Nephron progenitor cell (in vitro differentiated cells): Measurements from ENCODE around the gene ATAD3A.
A peak's percentile ranks its signal among the peaks of the same experiment; 100 is the strongest.
"Not testable (repeated sequence)": the region's sequence is repeated elsewhere in the genome, so short reads cannot be mapped to it uniquely, and the experiment has no call there.

Source experiments
- DNase-seq: peaks from one replicate; pipeline ENCODE4 v3.0.0; 2021
- H3K27ac Mint-ChIP-seq: 2 replicates; pipeline ENCODE4 v1.8.0; 2021; ENCODE audit warnings: mild to moderate bottlenecking, moderate library complexity, mixed read lengths
- H3K27me3 Mint-ChIP-seq: 2 replicates; pipeline ENCODE4 v1.8.0; 2021; ENCODE audit warnings: mild to moderate bottlenecking, low read depth, mixed read lengths; ENCODE audit not compliant: poor library complexity
- H3K36me3 Mint-ChIP-seq: 2 replicates; pipeline ENCODE4 v1.8.0; 2021; ENCODE audit warnings: low read depth, mixed read lengths
- H3K4me1 Mint-ChIP-seq: 2 replicates; pipeline ENCODE4 v1.8.0; 2021; ENCODE audit warnings: mixed read lengths
- H3K4me3 Mint-ChIP-seq: 2 replicates; pipeline ENCODE4 v1.8.0; 2021; ENCODE audit warnings: mild to moderate bottlenecking, moderate library complexity, mixed read lengths
- H3K9me3 Mint-ChIP-seq: 2 replicates; pipeline ENCODE4 v1.8.0; 2021; ENCODE audit warnings: mild to moderate bottlenecking, moderate library complexity, mixed read lengths
- CTCF ChIP-seq: fragments of 200-600 bp; sonication (generic); IDR thresholded peaks from 2 replicates; pipeline ENCODE4 v1.5.0; 2021; ENCODE audit warnings: antibody characterized with exemption

The ATAD3A gene

GRCh38 chr1:1511533-1512285 lies at the start of gene ATAD3A:
Gene ATAD3A (plus strand): TSS chr1:1512162. CDS start chr1:1512269, 107 bp downstream.
- peak; percentile 97 for DNase-seq
- H3K4me1 Mint-ChIP-seq: peaks cover 34% of the 10 kb centered on the region
- H3K27me3 Mint-ChIP-seq: no peaks in the 10 kb centered on the region
- H3K4me3 Mint-ChIP-seq: peak within 1 kb of the TSS; percentile 89
- H3K27ac Mint-ChIP-seq: peak within 1 kb of the TSS; percentile 95
- no peak for TF ChIP-seq CTCF
- no peaks in the 10 kb centered on the region for H3K36me3 Mint-ChIP-seq
- H3K9me3 Mint-ChIP-seq: no peaks in the 10 kb centered on the region

GRCh38 chr1:1462318-1462966 lies 49.5 kb upstream of the ATAD3A start:
- DNase-seq: no peak

GRCh38 chr1:1463312-1463711 lies 48.6 kb upstream of the ATAD3A start:
- H3K27ac Mint-ChIP-seq: no peak overlapping the region
- H3K9me3 Mint-ChIP-seq: peaks cover 4% of the 10 kb centered on the region
- no peaks in the 10 kb centered on the region for H3K27me3 Mint-ChIP-seq
- H3K36me3 Mint-ChIP-seq: no peaks in the 10 kb centered on the region
- DNase-seq: no peak
- TF ChIP-seq CTCF: no peak
- H3K4me3 Mint-ChIP-seq: no peak overlapping the region
- H3K4me1 Mint-ChIP-seq: no peaks in the 10 kb centered on the region

More at GRCh38 chr1:1462318-1462966, 49.5 kb upstream of the ATAD3A start:
- Mint-ChIP-seq H3K27ac (no peak overlapping the region), H3K4me3 (no peak overlapping the region), H3K4me1 (no peaks in the 10 kb centered on the region), H3K27me3 (no peaks in the 10 kb centered on the region), H3K9me3 (peaks cover 4% of the 10 kb centered on the region), H3K36me3 (no peaks in the 10 kb centered on the region)
- TF ChIP-seq CTCF: no peak

GRCh38 chr1:1468196-1468985 lies 43.6 kb upstream of the ATAD3A start:
- not testable (repeated sequence) for H3K27me3 Mint-ChIP-seq, H3K9me3 Mint-ChIP-seq, H3K27ac Mint-ChIP-seq, H3K4me3 Mint-ChIP-seq, DNase-seq, H3K36me3 Mint-ChIP-seq
- H3K4me1 Mint-ChIP-seq: peaks cover 25% of the 10 kb centered on the region

- Mint-ChIP-seq H3K27me3 (no peaks in the 10 kb centered on the region), H3K36me3 (no peaks in the 10 kb centered on the region), H3K27ac (peak overlapping the region; percentile 66), H3K9me3 (peaks cover 4% of the 10 kb centered on the region), H3K4me3 (peak overlapping the region; percentile 96), H3K4me1 (peaks cover 25% of the 10 kb centered on the region)
- no peak for TF ChIP-seq CTCF
- DNase-seq: no peak
These were observed 41.2 kb upstream of the ATAD3A start for GRCh38 chr1:1470626-1471388.
